GM18858 (cell line): ENCODE measurements around the gene ZNF48.

Experiments used
- ATAC-seq: cut with Tn5 transposase; IDR thresholded peaks from one replicate; pipeline ENCODE4 v1.9.1; 2021; ENCODE audit not compliant: unreplicated experiment

ZNF48 gene

DNA sequence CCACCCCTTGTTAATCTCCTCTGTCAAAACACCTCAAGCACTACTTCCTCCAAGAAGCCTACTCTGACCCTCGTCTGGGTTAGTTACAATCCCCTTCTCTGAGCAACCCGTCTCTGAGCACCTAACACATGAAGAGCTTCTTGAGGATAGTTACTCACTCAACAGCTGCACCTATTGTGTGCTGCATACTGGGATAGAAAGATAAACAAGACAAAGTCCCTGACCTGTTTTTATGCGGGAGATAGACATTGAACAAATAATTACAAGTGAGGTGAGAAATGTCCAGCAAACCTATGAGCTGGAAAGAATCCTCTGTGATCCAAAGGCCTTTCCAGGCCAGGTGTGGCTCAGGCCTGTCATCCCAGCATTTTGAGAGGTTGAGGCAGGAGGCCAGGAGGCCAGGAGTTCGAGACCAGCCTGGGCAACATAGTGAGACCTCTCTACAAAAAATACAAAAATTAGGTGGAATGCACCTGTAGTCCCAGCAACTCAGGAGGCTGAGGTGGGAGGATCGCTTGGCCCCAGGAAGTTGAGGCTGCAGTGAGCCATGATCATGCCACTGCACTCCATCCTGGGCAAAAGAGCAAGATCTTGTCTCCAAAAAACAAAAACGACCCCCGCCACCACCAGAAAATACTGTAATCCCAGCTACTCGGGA is 6.7 kb downstream of the ZNF48 start:
- no peak for ATAC-seq

DNA sequence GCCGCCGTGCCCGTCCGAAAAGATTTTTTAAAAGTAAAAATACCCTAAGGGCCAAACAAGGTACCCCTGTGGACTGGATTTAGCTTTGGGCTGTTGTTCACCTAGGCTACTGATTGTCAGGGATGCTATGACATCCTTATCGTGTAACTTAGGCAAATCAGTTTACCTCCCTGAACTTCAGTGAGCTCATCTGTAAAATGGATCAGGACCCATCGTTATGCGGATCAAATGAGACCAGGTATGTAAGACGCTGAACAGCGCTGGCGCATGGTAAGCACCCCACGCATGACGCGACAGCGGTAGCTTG is 11.5 kb downstream of the ZNF48 start:
- ATAC-seq = no peak

DNA sequence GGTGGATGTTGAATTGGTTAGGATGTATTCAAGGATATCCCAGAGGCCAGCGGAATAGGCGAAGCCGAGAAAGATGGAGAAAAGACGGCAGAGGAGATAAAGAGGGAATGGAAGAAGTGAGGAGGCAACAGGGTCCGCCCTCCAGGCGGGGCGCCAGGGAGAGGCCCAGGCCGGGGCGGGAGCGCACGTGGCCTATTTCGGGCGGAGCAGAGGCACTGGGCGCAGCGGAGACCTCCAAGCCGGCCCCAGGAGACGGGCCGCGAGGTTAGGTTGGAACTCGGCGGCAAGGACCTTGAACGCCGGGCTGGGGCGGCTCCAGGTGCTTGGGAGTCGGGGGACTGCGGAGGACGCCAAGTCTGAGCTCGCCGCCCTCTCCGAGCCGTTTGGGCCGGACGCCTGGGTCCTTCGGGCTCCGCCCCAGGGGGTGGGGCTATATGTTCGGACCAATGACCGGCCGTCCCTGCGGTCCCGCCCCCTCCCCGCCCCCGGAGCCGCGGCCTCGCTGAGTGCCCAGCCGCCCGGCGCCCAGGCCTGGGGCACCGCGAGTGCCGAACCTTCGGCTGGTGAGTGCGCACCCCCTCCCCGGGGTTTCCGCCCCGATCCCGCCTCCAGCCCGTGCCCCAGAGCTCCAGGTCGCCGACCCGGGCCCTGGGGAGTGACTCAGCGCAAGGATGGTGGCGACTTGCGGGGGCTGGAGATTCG is 12.0 kb downstream of the ZNF48 start, which contains the start of gene ZNF771:
ZNF771 (plus strand) TSS at position 505 of the 702 bp plus-strand sequence. CDS start 448 bp downstream, outside the sequence.
- peak; percentile 71 for ATAC-seq

DNA sequence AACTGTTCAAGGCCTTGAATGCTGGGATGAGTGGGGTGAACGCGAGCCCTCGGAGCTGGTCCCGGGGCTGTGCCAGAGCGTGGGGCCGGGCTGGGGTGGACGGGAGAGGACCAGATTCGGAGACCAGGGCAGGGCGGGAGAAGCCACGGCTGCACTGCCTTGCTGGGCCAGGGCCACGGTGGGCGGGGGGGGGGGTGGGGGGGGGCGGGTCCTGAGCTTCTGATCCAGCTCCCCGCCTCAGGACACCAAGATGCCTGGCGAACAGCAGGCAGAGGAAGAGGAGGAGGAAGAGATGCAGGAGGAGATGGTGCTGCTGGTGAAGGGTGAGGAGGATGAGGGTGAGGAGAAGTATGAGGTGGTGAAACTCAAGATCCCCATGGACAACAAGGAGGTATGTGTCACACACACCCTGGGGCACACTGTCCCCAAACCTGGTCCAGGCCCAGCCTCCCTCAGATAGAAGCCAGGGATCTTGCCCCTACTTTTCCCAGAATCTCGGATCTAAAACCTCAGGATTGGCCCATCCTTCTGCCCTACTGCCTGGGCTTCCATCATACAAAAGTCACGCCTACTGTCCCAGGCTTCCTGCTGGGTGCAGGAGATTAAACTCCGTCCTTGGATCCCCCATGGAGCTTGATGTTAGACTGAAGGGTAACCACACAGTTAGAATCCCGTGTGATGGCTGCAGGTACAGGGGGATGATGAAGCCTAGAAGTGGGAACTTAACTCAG is 12.7 kb downstream of the ZNF48 start:
- ATAC-seq = no peak

DNA sequence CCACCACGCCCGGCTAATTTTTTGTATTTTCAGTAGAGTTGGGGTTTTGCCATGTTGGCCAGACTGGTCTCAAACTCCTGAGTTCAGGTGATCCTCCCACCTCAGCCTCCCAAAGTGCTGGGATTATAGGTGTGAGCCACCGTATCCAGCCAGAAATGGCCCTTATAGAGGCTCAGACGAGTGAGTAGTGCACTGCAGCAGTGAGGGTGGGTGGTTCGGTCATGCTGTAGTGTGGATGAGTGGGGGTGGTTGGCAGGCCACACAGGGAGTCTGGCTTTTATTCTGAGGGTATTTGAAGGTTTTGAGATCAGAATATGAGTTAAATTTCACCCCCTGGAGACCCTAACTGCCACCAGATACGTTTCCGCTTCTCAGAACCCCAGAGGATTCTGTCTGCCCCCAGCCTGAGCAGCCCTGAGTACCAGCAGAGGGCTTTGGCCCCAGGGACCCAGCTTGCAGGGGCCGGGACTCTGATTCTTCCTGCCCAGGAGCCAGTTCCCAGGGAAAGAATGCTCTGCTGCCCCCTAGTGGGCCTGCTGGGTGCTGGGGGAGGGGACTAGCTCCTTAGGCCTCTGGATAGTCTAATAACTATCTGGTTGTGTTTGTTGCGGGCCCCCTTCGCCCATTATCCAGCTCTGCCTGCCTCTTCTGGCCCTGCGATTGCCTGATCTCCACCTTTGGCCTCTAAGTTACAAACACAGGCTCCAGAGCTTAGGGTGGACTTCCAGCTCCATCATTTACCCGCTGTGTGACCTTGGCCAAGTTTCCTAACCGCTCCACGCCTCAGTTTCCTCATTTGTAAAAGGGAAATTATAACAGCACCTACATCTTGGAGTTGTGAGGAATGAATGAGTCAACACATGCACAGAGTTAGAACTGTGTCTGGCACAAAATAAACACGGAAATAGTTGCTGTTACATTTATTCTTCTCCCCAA is 14.2 kb downstream of the ZNF48 start:
- ATAC-seq = no peak

DNA sequence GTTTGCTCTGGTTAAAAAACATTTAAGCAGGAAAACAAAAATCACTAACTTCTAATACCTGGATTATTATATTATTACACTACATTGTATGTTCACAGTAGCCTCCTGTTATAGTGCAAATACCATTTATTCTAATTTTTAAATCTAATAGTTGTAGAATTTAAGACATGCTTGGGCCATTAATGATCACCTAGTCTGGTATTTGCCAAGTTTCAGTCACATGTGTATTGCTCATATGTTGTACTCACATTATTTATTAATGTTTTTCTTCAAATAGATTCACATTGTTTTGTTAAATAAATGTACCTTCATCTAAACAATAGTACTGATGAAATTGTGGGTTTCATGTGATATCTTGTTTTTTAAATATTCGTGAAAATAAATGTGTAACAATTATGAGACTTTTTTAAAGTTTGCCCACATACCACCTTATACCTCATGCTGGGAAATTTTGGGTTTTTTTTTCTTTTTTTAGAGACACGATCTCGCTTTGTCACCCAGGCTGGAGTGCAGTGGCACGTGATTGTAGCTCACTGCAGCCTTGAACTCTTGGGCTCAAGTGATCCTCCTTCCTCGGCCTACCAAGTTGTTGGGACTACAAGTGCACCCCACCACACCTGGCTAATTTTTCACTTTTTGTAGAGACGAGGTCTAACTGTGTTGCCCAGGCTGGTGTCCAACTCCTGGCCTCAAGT is 18.0 kb downstream of the ZNF48 start:
- no peak for ATAC-seq

DNA sequence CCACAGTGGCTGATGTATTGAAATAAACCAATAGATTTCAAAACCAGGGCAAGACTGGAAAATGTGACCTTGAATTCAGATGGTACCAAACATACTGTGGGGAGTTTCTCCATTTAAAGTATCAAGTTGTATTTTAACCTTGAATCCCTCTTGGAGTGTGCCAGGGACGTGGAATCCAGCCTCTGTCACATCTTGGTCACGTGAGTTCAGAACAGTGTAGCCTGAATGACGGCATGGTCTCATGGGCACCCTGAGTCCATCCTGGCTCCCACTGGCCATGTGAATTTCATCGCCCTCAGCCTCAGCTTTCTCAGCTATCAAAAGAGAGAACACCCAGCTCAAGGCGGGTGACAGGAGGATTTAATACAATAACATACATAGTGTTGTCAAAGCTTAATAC is 18.9 kb downstream of the ZNF48 start:
- no peak for ATAC-seq

DNA sequence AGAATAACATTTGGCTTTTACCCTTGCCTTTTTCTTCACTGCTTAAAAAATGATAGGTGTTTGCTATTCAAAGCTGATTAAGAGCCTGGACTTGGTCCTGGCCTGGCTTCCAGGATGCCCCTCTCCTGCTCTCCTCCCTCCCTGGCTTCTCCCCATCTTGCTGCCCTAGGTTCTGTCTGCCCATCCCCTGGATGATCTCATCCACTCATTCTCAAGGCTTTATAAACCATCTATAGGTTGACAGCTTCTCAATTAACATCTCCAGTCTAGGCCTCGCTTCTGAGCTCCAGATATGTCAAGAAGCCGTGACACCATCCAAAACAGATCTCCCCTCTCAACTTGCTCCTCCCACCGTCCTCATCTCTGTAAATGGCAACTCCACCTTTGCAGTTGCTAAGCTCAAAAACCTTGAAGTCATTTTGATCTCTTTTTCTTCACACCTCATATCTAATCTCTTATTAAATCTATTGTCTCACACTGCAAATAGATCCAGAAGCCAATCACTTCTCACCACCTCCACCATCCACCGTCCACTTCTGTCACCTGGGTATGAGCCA is 20.9 kb downstream of the ZNF48 start:
- ATAC-seq = no peak

DNA sequence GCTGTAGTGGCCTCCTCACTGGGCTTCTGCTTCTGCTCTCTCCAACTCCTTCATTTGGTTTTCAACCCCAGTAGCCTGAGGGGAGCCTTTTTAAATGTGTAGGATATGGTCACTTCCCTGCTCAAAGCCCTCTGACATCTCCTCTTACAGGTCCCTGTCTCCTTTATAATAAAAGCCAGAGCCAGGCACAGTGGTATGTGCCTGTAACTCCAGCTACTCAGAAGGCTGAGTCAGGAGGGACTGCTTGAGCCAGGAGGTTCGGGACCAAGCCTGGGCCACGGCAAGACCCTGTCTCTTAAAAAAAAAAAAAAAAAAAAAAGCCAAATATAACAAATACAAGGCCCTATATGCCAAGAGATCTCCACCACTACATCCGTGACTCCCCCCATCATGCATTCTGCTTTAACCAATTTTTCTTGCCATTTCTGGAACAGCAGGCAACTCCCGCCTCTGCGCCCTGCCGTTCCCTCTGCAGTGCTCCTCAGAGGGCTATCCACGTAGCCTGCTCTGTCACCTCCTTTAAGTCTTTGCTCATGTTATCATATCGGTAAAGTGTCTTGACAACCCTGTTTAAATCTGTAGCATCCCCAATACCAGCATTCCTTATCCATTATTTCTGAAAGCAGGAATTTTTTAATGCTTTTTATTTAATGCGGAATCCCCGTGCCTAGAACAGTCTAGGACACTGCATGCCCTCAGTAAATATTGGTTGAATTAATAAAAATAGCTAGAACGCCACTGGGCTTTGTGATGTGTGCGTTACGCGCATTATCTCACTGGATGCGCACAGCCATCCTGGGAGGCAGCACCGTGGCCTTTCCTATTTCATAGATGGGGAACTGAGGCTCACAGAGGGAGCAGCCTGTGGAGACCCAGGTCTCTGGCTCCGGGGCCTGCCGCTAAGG is 21.7 kb downstream of the ZNF48 start:
- ATAC-seq = no peak

DNA sequence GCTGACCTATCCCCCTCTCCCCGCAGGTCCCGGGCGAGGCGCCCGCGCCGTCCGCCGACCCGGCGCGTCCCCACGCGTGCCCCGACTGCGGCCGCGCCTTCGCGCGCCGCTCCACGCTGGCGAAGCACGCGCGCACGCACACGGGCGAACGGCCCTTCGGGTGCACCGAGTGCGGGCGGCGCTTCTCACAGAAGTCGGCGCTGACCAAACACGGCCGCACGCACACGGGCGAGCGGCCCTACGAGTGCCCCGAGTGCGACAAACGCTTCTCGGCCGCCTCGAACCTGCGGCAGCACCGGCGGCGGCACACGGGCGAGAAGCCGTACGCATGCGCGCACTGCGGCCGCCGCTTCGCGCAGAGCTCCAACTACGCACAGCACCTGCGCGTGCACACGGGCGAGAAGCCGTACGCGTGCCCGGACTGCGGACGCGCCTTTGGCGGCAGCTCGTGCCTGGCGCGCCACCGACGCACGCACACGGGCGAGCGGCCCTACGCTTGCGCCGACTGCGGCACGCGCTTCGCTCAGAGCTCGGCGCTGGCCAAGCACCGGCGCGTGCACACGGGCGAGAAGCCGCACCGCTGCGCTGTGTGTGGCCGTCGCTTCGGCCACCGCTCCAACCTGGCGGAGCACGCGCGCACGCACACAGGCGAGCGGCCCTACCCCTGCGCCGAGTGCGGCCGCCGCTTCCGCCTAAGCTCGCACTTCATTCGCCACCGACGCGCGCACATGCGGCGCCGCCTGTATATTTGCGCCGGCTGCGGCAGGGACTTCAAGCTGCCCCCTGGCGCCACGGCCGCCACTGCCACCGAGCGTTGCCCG is 22.5 kb downstream of the ZNF48 start:
- ATAC-seq = peak; percentile 66

DNA sequence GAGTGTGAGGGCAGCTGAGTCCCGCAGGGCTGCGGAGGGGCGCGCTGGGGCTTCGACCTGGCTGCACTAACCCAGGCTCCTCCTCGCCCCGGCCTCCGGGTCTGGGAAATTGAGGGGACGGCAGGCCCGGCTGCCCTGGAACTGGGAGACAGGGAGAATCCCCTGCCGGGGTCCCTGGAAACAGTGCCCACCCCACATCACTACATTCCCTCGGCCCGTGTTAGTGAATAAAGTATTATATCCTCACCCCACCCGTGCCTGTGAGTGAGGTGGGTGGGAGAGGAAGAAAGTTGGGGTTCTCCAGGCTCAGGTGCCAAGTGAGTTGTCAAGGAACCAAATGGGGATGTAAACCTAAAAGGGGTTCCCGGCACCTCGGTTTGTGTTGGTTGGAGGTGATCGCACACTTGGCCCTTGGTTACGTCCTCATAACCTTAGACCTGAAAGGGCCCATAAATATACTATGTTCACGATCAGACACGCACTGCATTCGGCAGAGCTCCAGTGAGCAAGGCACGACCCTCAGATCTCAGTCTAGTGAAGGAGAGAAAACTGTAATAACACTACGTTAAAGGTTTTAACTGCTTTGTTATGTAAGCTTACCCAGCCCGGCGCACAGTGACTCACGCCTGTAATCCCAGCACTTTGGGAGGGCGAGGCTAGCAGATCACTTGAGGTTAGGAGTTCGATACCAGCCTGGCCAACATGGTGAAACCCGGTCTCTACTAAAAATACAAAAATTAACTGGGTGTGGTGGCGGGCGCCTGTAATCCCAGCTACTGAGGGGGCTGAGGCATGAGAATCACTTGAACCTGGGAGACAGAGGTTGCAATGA is 23.3 kb downstream of the ZNF48 start:
- no peak for ATAC-seq

DNA sequence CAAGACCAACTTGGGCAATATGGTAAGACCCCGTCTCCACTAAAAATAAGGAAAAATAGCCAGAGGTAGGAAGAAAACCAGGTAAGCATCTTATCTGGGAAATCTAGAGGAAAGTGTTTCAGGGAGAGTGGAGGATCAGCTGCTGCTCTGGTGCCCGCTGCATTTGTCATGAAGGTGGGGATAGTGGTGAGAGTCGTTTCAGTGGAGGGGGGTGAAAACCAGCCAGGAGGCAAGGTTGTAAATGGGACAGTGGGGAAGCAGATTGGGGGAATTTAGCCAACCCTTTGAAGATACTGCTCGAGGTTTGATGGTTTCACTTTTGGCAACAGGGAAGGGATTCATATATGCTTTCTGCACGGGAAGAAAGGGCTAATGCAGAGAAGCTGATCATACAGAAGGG is 25.8 kb downstream of the ZNF48 start:
- no peak for ATAC-seq

DNA sequence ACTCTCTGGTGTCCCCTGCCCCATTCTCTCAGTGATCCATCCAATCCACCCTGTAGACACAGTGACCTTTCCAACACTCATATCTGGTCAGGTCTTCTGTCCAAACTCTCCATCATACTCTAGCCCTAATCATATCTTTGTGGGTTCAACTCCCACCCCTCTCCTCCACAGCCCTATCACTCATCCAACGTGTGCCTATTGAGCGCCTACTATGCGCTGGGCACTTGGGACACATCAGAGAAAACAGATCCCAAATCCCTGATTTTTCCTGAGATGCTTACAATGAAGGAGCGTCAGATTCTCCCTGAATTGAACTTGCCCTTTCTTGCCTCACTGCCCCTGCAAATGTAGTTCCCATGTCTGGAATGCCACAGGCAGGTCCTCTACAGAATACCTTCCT is 32.8 kb downstream of the ZNF48 start:
- ATAC-seq = no peak

DNA sequence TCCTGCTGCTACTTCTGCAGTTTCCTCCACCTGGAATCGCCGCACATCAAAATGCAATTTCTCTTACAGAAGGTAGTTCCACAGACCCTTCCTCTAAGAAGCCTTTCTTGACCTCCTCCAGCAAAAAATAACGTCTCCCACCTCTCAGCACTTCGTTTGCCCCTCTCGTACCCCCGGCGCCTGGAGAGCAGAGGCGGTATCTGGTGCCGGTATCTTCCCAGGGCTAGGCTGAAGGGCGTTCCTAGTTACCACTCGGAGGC is 34.1 kb downstream of the ZNF48 start:
- no peak for ATAC-seq

DNA sequence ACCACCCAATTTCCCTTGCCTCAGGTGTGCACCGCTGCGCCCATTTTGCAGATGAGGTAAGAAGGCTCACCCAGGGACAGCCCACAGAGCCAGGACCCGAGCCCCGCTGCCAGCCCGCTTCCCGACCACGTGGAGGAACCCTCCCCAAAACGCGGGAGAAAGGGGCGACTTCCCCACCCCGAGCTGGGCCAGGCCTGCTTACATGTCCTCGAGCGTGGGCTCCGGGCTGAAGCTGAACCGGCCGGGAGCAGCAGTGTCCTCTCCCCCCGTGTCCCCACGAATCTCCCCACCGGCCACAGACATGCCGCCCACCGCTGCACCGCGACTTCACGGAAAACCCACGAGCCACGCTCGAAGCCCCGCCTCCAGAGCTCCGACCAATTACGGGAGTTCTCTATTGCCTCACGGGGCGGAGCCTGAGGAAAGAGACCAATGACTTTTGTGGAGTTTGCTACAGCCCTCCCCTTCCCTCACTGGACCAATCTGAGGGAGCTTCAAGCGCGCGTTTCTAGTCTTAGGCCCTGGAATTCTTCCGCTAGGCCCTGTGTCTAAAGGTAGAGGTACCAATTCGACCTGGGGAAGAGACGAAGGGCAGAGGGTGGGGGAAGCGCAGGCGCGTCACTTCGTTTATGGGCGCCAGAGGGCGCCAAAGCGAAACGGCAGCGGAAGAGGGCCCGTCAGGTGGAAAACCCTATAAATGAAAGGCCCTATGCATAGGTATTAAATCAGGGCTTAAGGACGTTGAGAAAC is 34.6 kb downstream of the ZNF48 start, which contains the start of gene DCTPP1:
DCTPP1 (minus strand) TSS at position 353 of the 750 bp plus-strand sequence; CDS start at position 303, 50 bp downstream.
- ATAC-seq = peak; percentile 87

DNA sequence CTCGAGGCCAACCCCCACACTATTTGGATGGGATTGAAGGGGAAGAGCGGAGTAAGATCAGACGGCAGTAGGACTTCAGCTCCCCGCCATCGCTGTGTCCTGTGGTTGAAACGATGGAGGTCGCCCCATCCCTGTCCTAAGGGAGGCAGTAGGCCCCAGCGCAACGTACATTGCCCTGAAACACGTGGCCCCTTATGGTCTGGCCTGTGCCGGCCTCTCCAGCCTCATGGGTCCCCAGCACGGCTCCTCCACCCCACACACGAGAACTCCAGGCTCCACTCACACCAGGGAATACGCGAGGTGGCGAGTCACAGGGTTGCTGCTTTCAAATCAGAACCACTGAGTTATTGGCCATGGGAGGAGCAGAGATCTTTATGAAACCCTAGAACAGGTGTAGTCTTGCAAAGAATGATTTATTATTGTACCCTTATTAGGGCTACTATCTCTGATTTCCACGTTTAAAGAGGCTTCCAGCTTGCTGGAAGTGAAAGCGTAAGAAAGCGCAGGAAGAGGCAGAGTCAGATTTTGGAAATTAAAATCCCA is 35.3 kb downstream of the ZNF48 start:
- peak; percentile 5 for ATAC-seq

DNA sequence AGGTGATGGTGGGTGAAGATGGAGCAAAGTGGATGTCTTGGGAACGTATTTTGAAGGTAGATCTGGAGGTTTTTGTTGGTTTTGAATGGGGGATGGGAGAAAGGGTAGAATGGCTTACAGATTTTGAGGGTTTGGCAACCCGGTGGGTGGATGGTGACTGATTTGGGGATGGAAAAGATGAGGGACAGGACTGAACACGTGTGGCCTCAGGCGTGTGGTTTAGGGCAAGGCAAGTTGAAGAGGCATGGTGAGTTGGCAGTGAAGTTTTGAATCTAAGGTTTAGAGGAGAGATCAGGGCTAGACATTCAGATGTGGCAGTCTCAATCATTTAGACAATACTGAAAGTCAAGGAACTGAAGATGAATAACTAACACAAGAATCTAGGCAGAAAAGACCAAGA is 39.6 kb downstream of the ZNF48 start:
- ATAC-seq = no peak
